IMR-90 (cell line): ENCODE measurements around the gene OTOG. TPM values are rescaled to one million over a fixed set of nuclear protein-coding genes. Genes with fewer than 3 reads are reported as not detected.

Experiments
- ATAC-seq: fragments of 200-7000 bp; cut with Tn5 transposase; 2 replicates; pipeline ENCODE4 v1.9.1; 2020; ENCODE audit warnings: low read depth, mild to moderate bottlenecking, moderate library complexity
- BruUV-seq: library from RNA; stranded (reverse); fragments of 400-500 nt; replicated peaks from 2 replicates; lab custom pipeline; 2021; lab: Mats Ljungman, UMichigan
- CTCF ChIA-PET: fragments of 300-600 bp; formaldehyde crosslinking; extraction: SDS; loops from one replicate; lab custom pipeline; 2021; ENCODE audit warnings: antibody characterized with exemption; lab: Yijun Ruan, JAX
- POLR2A ChIA-PET: fragments of 300-600 bp; sonication (Branson Sonifier 250); formaldehyde crosslinking; loops from one replicate; lab custom pipeline; 2022; ENCODE audit warnings: antibody characterized with exemption; ENCODE audit not compliant: unreplicated experiment; lab: Charles Lee
- DNase-seq: peaks from one replicate; pipeline ENCODE4 v3.0.0; 2013
- H2AFZ ChIP-seq: replicated peaks from 2 replicates; pipeline ENCODE3; 2013; ENCODE audit warnings: low read length, mild to moderate bottlenecking; ENCODE audit not compliant: poor library complexity
- H2AK5ac ChIP-seq: 2 replicates; pipeline ENCODE4 v1.6.1; 2013; ENCODE audit warnings: low read depth, low read length, inconsistent platforms
- H2AK9ac ChIP-seq: replicated peaks from 2 replicates; pipeline ENCODE3; 2013; ENCODE audit warnings: mild to moderate bottlenecking, low read depth, low read length, moderate library complexity; ENCODE audit not compliant: poor library complexity
- H2BK120ac ChIP-seq: 2 replicates; pipeline ENCODE4 v1.6.1; 2013; ENCODE audit warnings: low read depth, low read length, inconsistent platforms
- H2BK15ac ChIP-seq: 3 replicates; pipeline ENCODE4 v1.6.1; 2013; ENCODE audit warnings: low read depth, low read length, inconsistent platforms
- H2BK20ac ChIP-seq: 2 replicates; pipeline ENCODE4 v1.6.1; 2013; ENCODE audit warnings: low read depth, mild to moderate bottlenecking, inconsistent platforms, low read length, moderate library complexity
- H2BK5ac ChIP-seq: 2 replicates; pipeline ENCODE4 v1.6.1; 2013; ENCODE audit warnings: mild to moderate bottlenecking, low read depth, low read length, inconsistent platforms; ENCODE audit not compliant: poor library complexity, severe bottlenecking
- H3K14ac ChIP-seq: replicated peaks from 2 replicates; pipeline ENCODE4 v1.6.1; 2013; ENCODE audit warnings: low read depth, low read length, inconsistent platforms
- H3K18ac ChIP-seq: 2 replicates; pipeline ENCODE4 v1.6.1; 2013; ENCODE audit warnings: low read depth, low read length, control low read depth
- H3K23ac ChIP-seq: 2 replicates; pipeline ENCODE4 v1.6.1; 2013; ENCODE audit warnings: low read depth, low read length, inconsistent platforms
- H3K27ac ChIP-seq: 2 replicates; pipeline ENCODE4 v1.5.1; 2013; ENCODE audit warnings: mild to moderate bottlenecking, control low read depth, low read length; ENCODE audit not compliant: insufficient read depth
- H3K27me3 ChIP-seq: 2 replicates; pipeline ENCODE4 v1.6.1; 2013; ENCODE audit warnings: low read length; ENCODE audit not compliant: control insufficient read depth, insufficient read depth
- H3K36me3 ChIP-seq: 2 replicates; pipeline ENCODE4 v1.6.1; 2013; ENCODE audit warnings: low read length, mixed read lengths; ENCODE audit not compliant: control insufficient read depth, insufficient read depth
- H3K4ac ChIP-seq: 2 replicates; pipeline ENCODE4 v1.6.1; 2013; ENCODE audit warnings: low read depth, low read length, inconsistent platforms
- H3K4me1 ChIP-seq: 2 replicates; pipeline ENCODE4 v1.6.1; 2013; ENCODE audit warnings: low read length, mixed read lengths; ENCODE audit not compliant: control insufficient read depth, insufficient read depth
- H3K4me2 ChIP-seq: 2 replicates; pipeline ENCODE4 v1.6.1; 2013; ENCODE audit warnings: low read depth, mild to moderate bottlenecking, control low read depth, low read length, moderate library complexity
- H3K4me3 ChIP-seq: 2 replicates; pipeline ENCODE4 v1.5.1; 2013; ENCODE audit warnings: low read depth, mild to moderate bottlenecking, control low read depth, low read length, moderate library complexity; ENCODE audit not compliant: insufficient read depth
- H3K56ac ChIP-seq: 2 replicates; pipeline ENCODE4 v1.6.1; 2013; ENCODE audit warnings: low read length, inconsistent platforms; ENCODE audit not compliant: insufficient read depth; ENCODE audit errors: extremely low read depth
- H3K79me1 ChIP-seq, 2 experiments: 2 replicates each; pipeline ENCODE4 v1.6.1; 2013; ENCODE audit warnings: low read length in 2 of 2, inconsistent platforms in 1 of 2, low read depth in 1 of 2
- H3K9ac ChIP-seq: 2 replicates; pipeline ENCODE4 v1.6.1; 2013; ENCODE audit warnings: low read depth, low read length, control low read depth
- H3K9me1 ChIP-seq: 2 replicates; pipeline ENCODE4 v1.6.1; 2013; ENCODE audit warnings: low read length, inconsistent platforms; ENCODE audit not compliant: insufficient read depth
- H3K9me3 ChIP-seq: 2 replicates; pipeline ENCODE4 v1.6.1; 2013; ENCODE audit warnings: low read length; ENCODE audit not compliant: control insufficient read depth, insufficient read depth
- H4K20me1 ChIP-seq: 2 replicates; pipeline ENCODE4 v1.6.1; 2013; ENCODE audit warnings: low read length, inconsistent platforms; ENCODE audit not compliant: insufficient read depth
- H4K5ac ChIP-seq: 2 replicates; pipeline ENCODE4 v1.6.1; 2013; ENCODE audit warnings: mild to moderate bottlenecking, low read depth, low read length, control low read depth
- H4K8ac ChIP-seq, 2 experiments: 2 replicates each; pipeline ENCODE4 v1.6.1; 2013; ENCODE audit warnings: low read depth in 2 of 2, low read length in 2 of 2, control low read depth in 1 of 2, inconsistent platforms in 1 of 2
- H4K91ac ChIP-seq: 2 replicates; pipeline ENCODE4 v1.6.1; 2013; ENCODE audit warnings: low read depth, low read length, inconsistent platforms; ENCODE audit not compliant: insufficient read depth
- BHLHE40 ChIP-seq: fragments of 150-350 bp; IDR thresholded peaks from 2 replicates; pipeline ENCODE4 v1.6.1; 2016; ENCODE audit warnings: mild to moderate bottlenecking, low read depth, low read length
- ELK1 ChIP-seq: fragments of 150-350 bp; IDR thresholded peaks from 2 replicates; pipeline ENCODE4 v1.6.1; 2016; ENCODE audit warnings: low read depth, mild to moderate bottlenecking, low read length, moderate library complexity, borderline replicate concordance
- MAZ ChIP-seq: IDR thresholded peaks from 2 replicates; pipeline ENCODE4 v1.6.1; 2012; ENCODE audit warnings: low read depth, mild to moderate bottlenecking, low read length, improper control_type of control experiment, moderate library complexity, borderline replicate concordance
- MXI1 ChIP-seq: IDR thresholded peaks from 2 replicates; pipeline ENCODE4 v1.6.1; 2012; ENCODE audit warnings: low read depth, mild to moderate bottlenecking, low read length, moderate library complexity, borderline replicate concordance
- NFE2L2 ChIP-seq: fragments of 150-350 bp; IDR thresholded peaks from 2 replicates; pipeline ENCODE4 v1.6.1; 2016; ENCODE audit warnings: low read depth, mild to moderate bottlenecking, low read length
- RAD21 ChIP-seq: IDR thresholded peaks from 2 replicates; pipeline ENCODE4 v1.6.1; 2012; ENCODE audit warnings: low read length, improper control_type of control experiment
- RCOR1 ChIP-seq: IDR thresholded peaks from 2 replicates; pipeline ENCODE4 v1.6.1; 2012; ENCODE audit warnings: mild to moderate bottlenecking, low read length, improper control_type of control experiment; ENCODE audit not compliant: insufficient replicate concordance
- RFX5 ChIP-seq: IDR thresholded peaks from 2 replicates; pipeline ENCODE4 v1.8.0; 2012; ENCODE audit warnings: low read depth, mild to moderate bottlenecking, low read length, moderate library complexity
- SMC3 ChIP-seq: fragments of 150-350 bp; IDR thresholded peaks from 2 replicates; pipeline ENCODE4 v1.6.1; 2016; ENCODE audit warnings: low read depth, mild to moderate bottlenecking, antibody characterized with exemption, low read length, moderate library complexity
- USF2 ChIP-seq: fragments of 150-350 bp; IDR thresholded peaks from 2 replicates; pipeline ENCODE4 v1.6.1; 2017; ENCODE audit warnings: mild to moderate bottlenecking, antibody characterized with exemption, low read length, low read depth
- WGBS, 2 experiments: methylation state at CpG; one replicate each; pipeline versions ENCODE4 v1.1.5 to v1.1.7; 2013; ENCODE audit warnings: missing lambda C conversion rate in 2 of 2; ENCODE audit not compliant: insufficient read length in 1 of 2; ENCODE audit errors: extremely low coverage in 2 of 2; 5-methylcytosine and 5-hydroxymethylcytosine counted together
- dilution Hi-C: fragments of 300-500 bp; cut with HindIII; formaldehyde crosslinking; loops from one replicate; pipeline ENCODE4 v1.14.3; 2018; ENCODE audit warnings: low sequenced_read_pairs; ENCODE audit not compliant: unreplicated experiment
- in situ Hi-C: fragments of 300-500 bp; cut with MboI; formaldehyde crosslinking; loops from 3 replicates; pipeline ENCODE4 v1.14.3; 2019; ENCODE audit warnings: low sequenced_read_pairs, inconsistent platforms, mixed read lengths
- intact Hi-C: fragments of 100-400 bp; cut with micrococcal nuclease; formaldehyde crosslinking; loops from 2 replicates; pipeline ENCODE4 v1.10.0; 2022
- polyA plus RNA-seq, 3 experiments: library from polyadenylated mRNA; depleted of rRNA; stranded (reverse); fragments of >200 nt; gene quantifications; 2 replicates each; pipeline ENCODE4 v1.2.3, GENCODE V29; 2012; ENCODE audit warnings: low replicate concordance in 1 of 3
- total RNA-seq: library from RNA; depleted of rRNA; stranded (reverse); fragments of >200 nt; gene quantifications from 2 replicates; pipeline ENCODE4 v1.2.3, GENCODE V29; 2012

Gene OTOG
- total and polyA plus RNA-seq, 2 of the 4 experiments (the other 2 are of a cell fraction): not detected

- Histone ChIP-seq H3K27me3 (no peaks in the 10 kb centered on the region; the same call in 1 of the 2 replicates), H2BK120ac (no peak overlapping the region), H3K9me1 (no peaks in the 10 kb centered on the region), H3K9me3 (no peaks in the 10 kb centered on the region), H4K20me1 (no peaks in the 10 kb centered on the region), H4K8ac (no peak overlapping the region), H3K4me1 (no peaks in the 10 kb centered on the region), H3K4me3 (no peak overlapping the region), H2AFZ (no peak overlapping the region), H3K18ac (no peak overlapping the region), H3K9ac (no peak overlapping the region), H2BK20ac (no peak overlapping the region), H2AK5ac (no peak overlapping the region), H4K5ac (no peak overlapping the region), H3K36me3 (no peaks in the 10 kb centered on the region), H2BK15ac (no peak overlapping the region), H2BK5ac (no peak overlapping the region), H3K79me1 (no peaks in the 10 kb centered on the region), H3K56ac (no peak overlapping the region), H2AK9ac (no peak overlapping the region), H3K23ac (no peak overlapping the region), H3K14ac (no peak overlapping the region), H3K4ac (no peak overlapping the region), H3K4me2 (no peak overlapping the region), H4K91ac (no peak overlapping the region), H3K27ac (no peak overlapping the region)
- ATAC-seq: no peak
- dilution Hi-C loops: no loop called here
- ChIA-PET POLR2A (no interaction called here), CTCF (no interaction called here)
- 63% methylated on average over 2 of the region's 6 CpGs; no CpG with 5 or more reads in 1 of the 2 experiments for WGBS, 2 experiments
- in situ Hi-C loops: no loop called here
- BruUV-seq: no TSS peak
- intact Hi-C loops: no loop called here
- DNase-seq: no peak
- no peak for TF ChIP-seq RFX5
- TF ChIP-seq SMC3: no peak
- TF ChIP-seq ELK1: no peak
- TF ChIP-seq BHLHE40: no peak
- TF ChIP-seq NFE2L2: no peak
- TF ChIP-seq USF2: no peak
- no peak for TF ChIP-seq MXI1
- no peak for TF ChIP-seq MAZ
- TF ChIP-seq RAD21: no peak
- no peak for TF ChIP-seq RCOR1
These were observed 61.8 kb downstream of the OTOG start for GRCh38 chr11:17608821-17609220.
